ENCODE measurements around the gene UBAP2L.
"Not testable (repeated sequence)": the region's sequence is repeated elsewhere in the genome, so short reads cannot be mapped to it uniquely, and the experiment has no call there.

GRCh38 chr1:154312229-154313065, 91.7 kb downstream of the UBAP2L start:
- not testable (repeated sequence) for TF ChIP-seq POLR2AphosphoS5 (IDR thresholded peaks at IDR 0.05; ENCODE audit: borderline replicate concordance, low read depth, low read length); EZH2 (IDR thresholded peaks at IDR 0.05); FOXP2 (optimal IDR thresholded peaks at IDR 0.05; ENCODE audit: control extremely low read depth, extremely low read length, insufficient read depth)
